Activated B cell treated with CpG ODN at 0.5 μM for 24 hours (primary cell): ENCODE data around the gene ENO1. TPM values are rescaled to one million over a fixed set of nuclear protein-coding genes. Genes with fewer than 3 reads are reported as not detected.
"Not testable (repeated sequence)": the region's sequence is repeated elsewhere in the genome, so short reads cannot be mapped to it uniquely, and the experiment has no call there.

Experiments
- ATAC-seq: fragments of 200-7000 bp; cut with Tn5 transposase; one replicate; pipeline ENCODE4 v1.10.0; 2021; ENCODE audit warnings: low read depth, mild to moderate bottlenecking, moderate library complexity
- CTCF ChIA-PET: fragments of 350-600 bp; sonication (Branson Sonifier 250); formaldehyde crosslinking; loops from one replicate; lab custom pipeline; 2021; ENCODE audit warnings: antibody characterized with exemption; lab: Charles Lee
- POLR2A ChIA-PET: fragments of 350-600 bp; sonication (Branson Sonifier 250); formaldehyde crosslinking; loops from one replicate; lab custom pipeline; 2021; ENCODE audit warnings: antibody characterized with exemption; lab: Charles Lee
- DNase-seq: peaks from one replicate; pipeline ENCODE4 v3.0.0; 2022
- H3K27ac Mint-ChIP-seq: one replicate; pipeline ENCODE4 v1.8.0; 2020; ENCODE audit warnings: mixed read lengths
- H3K27me3 Mint-ChIP-seq: one replicate; pipeline ENCODE4 v1.8.0; 2021; ENCODE audit warnings: mixed read lengths
- H3K36me3 Mint-ChIP-seq: one replicate; pipeline ENCODE4 v1.8.0; 2021; ENCODE audit warnings: low read depth, mixed read lengths
- H3K4me1 Mint-ChIP-seq: one replicate; pipeline ENCODE4 v1.8.0; 2021; ENCODE audit warnings: mixed read lengths
- H3K4me3 Mint-ChIP-seq: one replicate; pipeline ENCODE4 v1.8.0; 2020; ENCODE audit warnings: mild to moderate bottlenecking, mixed read lengths
- H3K9me3 Mint-ChIP-seq: one replicate; pipeline ENCODE4 v1.8.0; 2020; ENCODE audit warnings: mixed read lengths
- intact Hi-C: fragments of 100-400 bp; cut with micrococcal nuclease; formaldehyde crosslinking; loops from one replicate; pipeline ENCODE4 v1.15.1; 2024
- total RNA-seq: library from RNA; stranded (reverse); gene quantifications from 2 replicates; pipeline ENCODE4 v1.2.3, GENCODE V29; 2022
- TF ChIP-seq, protein P1 (sequence below): fragments of 200-600 bp; IDR thresholded peaks from one replicate; pipeline ENCODE4 v1.8.0; 2022; ENCODE audit warnings: antibody characterized with exemption, mild to moderate bottlenecking

ENO1 gene
- total RNA-seq, 1 donor from 2014 or later, result 837 TPM

DNA sequence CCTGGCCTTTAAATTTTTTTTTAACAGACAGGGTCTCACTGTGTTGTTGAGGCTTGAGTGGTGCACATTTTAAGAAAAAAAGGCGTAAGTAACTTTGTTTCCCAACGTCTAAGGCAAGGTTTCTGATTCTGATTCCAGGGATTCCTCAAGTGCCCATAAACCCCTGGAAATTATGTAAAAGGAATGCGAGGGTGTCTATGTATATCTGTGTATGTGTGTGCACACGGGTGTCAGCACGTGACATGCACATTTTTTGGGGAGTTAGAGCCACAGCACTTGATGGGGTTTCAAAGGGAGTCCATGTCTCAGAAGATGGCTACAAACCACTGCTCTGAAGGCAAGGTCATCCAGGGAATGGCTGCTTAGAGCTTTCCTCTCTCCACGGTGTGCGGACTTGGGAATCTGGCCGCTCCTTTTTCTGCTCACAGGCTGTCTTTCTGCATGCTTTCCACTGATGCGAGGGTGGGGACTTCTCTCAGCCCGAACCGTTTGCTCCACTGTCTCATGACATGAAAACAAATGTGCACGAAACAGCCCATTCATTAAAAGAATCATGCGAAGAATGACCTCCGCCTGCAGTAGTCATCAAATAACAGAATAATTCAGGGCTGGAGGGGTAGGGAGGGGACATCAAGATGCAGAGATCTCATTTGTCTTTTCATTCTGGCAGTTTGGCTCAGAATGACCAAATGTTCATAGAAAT lies 42.4 kb downstream of the ENO1 start:
- Mint-ChIP-seq H3K36me3 (no peaks in the 10 kb centered on the region), H3K4me3 (no peak overlapping the region), H3K9me3 (peaks cover 4% of the 10 kb centered on the region), H3K27ac (no peak overlapping the region), H3K27me3 (no peaks in the 10 kb centered on the region), H3K4me1 (no peaks in the 10 kb centered on the region)
- intact Hi-C loops, result no loop called here
- DNase-seq (no peak), ATAC-seq (no peak)
- POLR2A ChIA-PET, result no interaction called here
- CTCF ChIA-PET, result interaction anchor here (0.7 to 1.6 kb wide), 2 partner anchors 13 to 25 kb away, joined by 3 read pairs; no protein-coding TSS in a partner anchor
- TF ChIP-seq, protein P1, sequence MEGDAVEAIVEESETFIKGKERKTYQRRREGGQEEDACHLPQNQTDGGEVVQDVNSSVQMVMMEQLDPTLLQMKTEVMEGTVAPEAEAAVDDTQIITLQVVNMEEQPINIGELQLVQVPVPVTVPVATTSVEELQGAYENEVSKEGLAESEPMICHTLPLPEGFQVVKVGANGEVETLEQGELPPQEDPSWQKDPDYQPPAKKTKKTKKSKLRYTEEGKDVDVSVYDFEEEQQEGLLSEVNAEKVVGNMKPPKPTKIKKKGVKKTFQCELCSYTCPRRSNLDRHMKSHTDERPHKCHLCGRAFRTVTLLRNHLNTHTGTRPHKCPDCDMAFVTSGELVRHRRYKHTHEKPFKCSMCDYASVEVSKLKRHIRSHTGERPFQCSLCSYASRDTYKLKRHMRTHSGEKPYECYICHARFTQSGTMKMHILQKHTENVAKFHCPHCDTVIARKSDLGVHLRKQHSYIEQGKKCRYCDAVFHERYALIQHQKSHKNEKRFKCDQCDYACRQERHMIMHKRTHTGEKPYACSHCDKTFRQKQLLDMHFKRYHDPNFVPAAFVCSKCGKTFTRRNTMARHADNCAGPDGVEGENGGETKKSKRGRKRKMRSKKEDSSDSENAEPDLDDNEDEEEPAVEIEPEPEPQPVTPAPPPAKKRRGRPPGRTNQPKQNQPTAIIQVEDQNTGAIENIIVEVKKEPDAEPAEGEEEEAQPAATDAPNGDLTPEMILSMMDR, result no peak

DNA sequence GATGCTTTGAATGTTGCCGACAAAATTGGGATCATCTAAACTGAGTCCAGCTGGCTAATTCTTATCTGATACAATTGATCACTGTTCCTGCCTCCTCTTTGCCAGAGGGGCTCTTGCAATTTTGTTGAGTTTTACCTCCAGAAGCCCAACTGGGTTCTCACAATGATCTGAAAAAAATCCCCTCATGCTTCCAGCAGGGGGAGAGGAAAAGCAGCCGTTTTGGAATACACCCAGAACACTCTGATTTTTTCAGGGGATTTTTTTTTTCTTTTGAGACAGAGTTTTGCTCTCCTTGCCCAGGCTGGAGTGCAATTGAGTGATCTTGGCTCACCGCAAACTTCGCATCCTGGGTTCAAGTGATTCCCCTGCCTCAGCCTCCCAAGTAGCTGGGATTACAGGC lies 47.1 kb downstream of the ENO1 start:
- no peak overlapping the region for H3K4me3 Mint-ChIP-seq
- ATAC-seq (no peak), DNase-seq (no peak)
- H3K27ac Mint-ChIP-seq, result no peak overlapping the region
- ChIA-PET CTCF (no interaction called here), POLR2A (no interaction called here)
- no peaks in the 10 kb centered on the region for H3K36me3 Mint-ChIP-seq
- no peaks in the 10 kb centered on the region for H3K27me3 Mint-ChIP-seq
- peaks cover 12% of the 10 kb centered on the region for H3K4me1 Mint-ChIP-seq
- intact Hi-C loops, result no loop called here
- no peaks in the 10 kb centered on the region for H3K9me3 Mint-ChIP-seq
- TF ChIP-seq, protein P1, result no peak

DNA sequence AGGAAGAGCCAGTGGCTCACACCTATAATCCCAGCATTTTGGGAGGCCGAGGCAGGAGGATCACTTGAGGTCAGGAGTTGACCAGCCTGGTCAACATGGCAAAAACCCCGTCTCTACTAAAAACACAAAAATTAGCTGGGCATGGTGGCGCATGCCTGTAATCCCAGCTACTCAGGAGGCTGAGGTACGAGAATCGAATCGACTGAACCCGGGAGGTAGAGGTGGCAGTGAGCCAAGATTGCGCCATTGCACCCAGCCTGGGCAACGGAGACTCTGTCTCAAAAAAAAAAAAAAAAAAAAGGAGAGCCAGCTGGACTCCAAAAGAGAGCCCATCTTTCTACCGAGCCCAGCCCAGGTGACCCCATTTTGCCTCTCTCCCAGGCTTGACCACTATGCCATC lies 47.8 kb downstream of the ENO1 start:
- H3K27me3 Mint-ChIP-seq, H3K36me3 Mint-ChIP-seq, ATAC-seq, DNase-seq, H3K27ac Mint-ChIP-seq, H3K9me3 Mint-ChIP-seq, CTCF ChIA-PET, H3K4me3 Mint-ChIP-seq, intact Hi-C loops, POLR2A ChIA-PET: not testable (repeated sequence)
- peaks cover 12% of the 10 kb centered on the region for H3K4me1 Mint-ChIP-seq

DNA sequence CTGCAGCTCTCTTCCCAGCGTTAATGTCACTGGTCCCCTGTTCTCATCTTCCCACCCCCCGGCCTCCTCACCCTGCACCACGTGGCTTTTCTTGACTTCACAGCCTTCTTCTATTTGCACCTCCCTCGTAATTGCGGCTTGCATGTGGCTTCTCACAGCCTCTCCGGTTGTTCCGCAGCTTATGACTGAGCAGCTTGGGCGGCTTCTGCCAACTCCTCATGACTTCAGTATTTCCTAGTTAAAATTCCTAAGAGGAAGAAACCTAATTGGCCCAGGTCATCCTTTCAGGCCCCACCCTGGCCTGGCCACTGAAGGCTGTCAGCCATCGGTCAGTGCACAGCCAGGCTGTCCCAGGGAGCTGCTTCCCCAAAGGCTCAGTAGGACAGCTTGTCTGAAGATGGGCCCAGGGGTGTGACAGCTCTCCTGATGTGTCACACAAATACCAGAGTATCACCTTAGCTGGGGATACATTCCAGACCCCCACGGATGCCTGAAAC lies 52.5 kb downstream of the ENO1 start:
- H3K27ac Mint-ChIP-seq, result no peak overlapping the region
- DNase-seq (no peak), ATAC-seq (no peak)
- CTCF ChIA-PET, result no interaction called here
- peaks cover 2% of the 10 kb centered on the region for H3K27me3 Mint-ChIP-seq
- POLR2A ChIA-PET, result interaction anchor here (0.7 to 1.2 kb wide), 2 partner anchors 9 to 864 kb away, joined by 4 to 7 read pairs; partner anchors contain the start of gene RERE
- H3K4me3 Mint-ChIP-seq, result no peak overlapping the region
- H3K4me1 Mint-ChIP-seq, result peaks cover 12% of the 10 kb centered on the region
- TF ChIP-seq, protein P1, result no peak
- no peaks in the 10 kb centered on the region for H3K9me3 Mint-ChIP-seq
- intact Hi-C loops, result no loop called here
- H3K36me3 Mint-ChIP-seq, result no peaks in the 10 kb centered on the region

DNA sequence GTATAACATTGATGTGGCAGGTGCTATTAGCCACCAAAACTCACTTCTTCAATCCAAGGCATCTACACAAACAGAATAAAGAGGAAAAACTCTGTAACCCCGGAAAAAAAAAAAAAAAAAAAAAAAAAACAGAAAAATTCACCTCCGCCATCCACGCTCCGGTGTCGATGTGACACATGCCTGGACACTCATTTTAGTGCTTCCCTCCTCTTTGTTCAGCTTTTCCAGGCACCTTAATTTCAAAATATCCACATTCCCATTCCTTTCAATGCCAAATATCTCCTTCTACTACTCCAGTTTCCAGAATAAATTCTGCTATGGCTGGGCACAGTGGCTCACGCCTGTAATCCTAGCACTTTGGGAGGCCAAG lies 55.2 kb downstream of the ENO1 start:
- ATAC-seq (no peak), DNase-seq (no peak)
- TF ChIP-seq, protein P1, result no peak
- intact Hi-C loops, result no loop called here
- no peak overlapping the region for H3K4me3 Mint-ChIP-seq
- H3K9me3 Mint-ChIP-seq, result no peaks in the 10 kb centered on the region
- peaks cover 2% of the 10 kb centered on the region for H3K27me3 Mint-ChIP-seq
- H3K36me3 Mint-ChIP-seq, result no peaks in the 10 kb centered on the region
- CTCF ChIA-PET, result no interaction called here
- no peak overlapping the region for H3K27ac Mint-ChIP-seq
- POLR2A ChIA-PET, result no interaction called here
- H3K4me1 Mint-ChIP-seq, result peaks cover 3% of the 10 kb centered on the region
